ENCODE results near the gene FLVCR2. TPM values are rescaled to one million over a fixed set of nuclear protein-coding genes. Genes with fewer than 3 reads are reported as not detected.

Gene FLVCR2
- polyA plus RNA-seq, 3 donors: 13.2 to 36.6 (median 16.3) TPM

- peaks cover 12 to 19% of the 10 kb centered on the region in 2 donors for H3K4me1 ChIP-seq (ENCODE audit: control insufficient read depth in 1 of 2, insufficient read depth in 2 of 2, low read length in 2 of 2)
Observed at GRCh38 chr14:75660238-75660629, 81.8 kb downstream of the FLVCR2 start.

DNA sequence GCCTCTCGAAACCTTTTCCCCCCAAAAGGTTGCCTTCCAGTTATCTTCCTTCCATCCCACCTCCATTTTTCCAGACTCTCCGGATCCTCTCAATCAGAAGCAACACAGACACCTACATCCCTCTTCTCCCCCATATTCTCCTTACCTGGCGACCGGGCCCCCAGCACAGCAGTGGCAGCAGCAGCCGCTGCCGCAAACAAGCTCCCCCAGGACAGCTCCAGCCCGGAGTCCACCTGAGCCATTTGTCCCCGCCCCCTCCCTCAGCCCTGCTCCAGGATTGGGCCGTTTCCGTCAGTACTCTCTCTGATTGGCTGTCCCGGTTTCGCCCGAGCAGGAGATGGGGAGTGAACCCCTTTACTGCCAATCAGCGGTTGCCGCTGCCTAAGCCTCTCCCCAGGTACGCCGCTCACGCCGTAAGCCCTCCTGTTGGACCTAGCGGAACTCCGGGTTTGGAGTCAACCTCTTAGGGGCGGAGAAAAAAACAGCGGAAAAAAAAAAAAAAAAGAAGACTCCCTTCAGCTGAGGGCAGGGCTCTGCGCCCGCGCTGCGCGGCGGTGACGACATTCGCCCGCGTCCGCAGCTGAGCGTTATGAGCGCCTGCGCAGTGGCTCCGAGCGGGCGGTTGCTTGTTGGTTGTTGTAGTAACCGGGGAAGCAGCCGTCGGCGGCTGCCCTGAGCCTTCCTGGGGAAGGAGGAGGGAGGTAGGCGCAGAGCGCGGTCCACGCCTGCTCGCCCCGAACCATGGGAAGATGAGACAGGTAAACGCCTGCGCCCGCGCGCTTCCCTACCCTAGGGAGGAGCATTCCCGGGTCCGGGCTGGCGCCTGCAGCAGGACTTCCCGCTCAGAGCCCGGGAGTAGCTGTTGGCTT lies 82.4 kb downstream of the FLVCR2 start, which contains the start of the genes ERG28 and TTLL5:
Gene ERG28 (minus strand): TSS at position 247 of the 869 bp plus-strand sequence. CDS start 3,374 bp downstream, outside the sequence.
Gene TTLL5 (plus strand): TSS at position 617 of the 869 bp plus-strand sequence. CDS start 1,904 bp downstream, outside the sequence.
- DNase-seq: peak; percentile 93 to 94 (median 94)
- H3K4me2 ChIP-seq (replicated peaks; ENCODE audit: extremely low read depth, low read length, poor library complexity, severe bottlenecking): peak within 1 kb of the TSS; percentile 93
- Mint-ChIP-seq H3K27ac (peak within 1 kb of the TSS; percentile 93 to 99 (median 96)), H3K27me3 (ENCODE audit: low read depth in 3 of 3) (peaks cover 0 to 1% (median 0%) of the 10 kb centered on the region in 3 donors), H3K9me3 (no peaks in the 10 kb centered on the region), H3K4me1 (peaks cover 19% of the 10 kb centered on the region), H3K36me3 (peaks cover 15 to 18% of the 10 kb centered on the region in 2 donors), H3K4me3 (peak within 1 kb of the TSS; percentile 94 to 97)
- H3K4me1 ChIP-seq (ENCODE audit: control insufficient read depth in 1 of 2, insufficient read depth in 2 of 2, low read length in 2 of 2): peaks cover 12 to 19% of the 10 kb centered on the region in 2 donors
- H3K79me2 ChIP-seq (ENCODE audit: insufficient read depth, low read length): peaks cover 7% of the 10 kb centered on the region
- H4K20me1 ChIP-seq (ENCODE audit: insufficient read depth, low read length): no peaks in the 10 kb centered on the region
- H3K27me3 ChIP-seq (ENCODE audit: control insufficient read depth in 2 of 2, insufficient read depth in 2 of 2, low read length in 2 of 2): no peaks in the 10 kb centered on the region
- H3K36me3 ChIP-seq (replicated peaks in 1 of 2; ENCODE audit: control insufficient read depth in 1 of 2, insufficient read depth in 2 of 2, low read length in 2 of 2): peaks cover 2 to 28% of the 10 kb centered on the region in 2 donors
- intact Hi-C loops (cut with micrococcal nuclease): no loop called here
- peak within 1 kb of the TSS; percentile 99 for H2AFZ ChIP-seq (ENCODE audit: insufficient read depth, low read depth, low read length, poor library complexity, severe bottlenecking)
- H3K27ac ChIP-seq (ENCODE audit: low read depth in 1 of 2, low read length in 2 of 2): peak within 1 kb of the TSS; percentile 83 to 92
- peak within 1 kb of the TSS; percentile 78 for H3K9ac ChIP-seq (ENCODE audit: insufficient read depth, low read length, poor library complexity, severe bottlenecking)
- peak within 1 kb of the TSS; percentile 54 to 95 (median 82) for H3K4me3 ChIP-seq (replicated peaks in 1 of 3; ENCODE audit: low read depth in 2 of 3, low read length in 3 of 3)
- TF ChIP-seq, protein P1, sequence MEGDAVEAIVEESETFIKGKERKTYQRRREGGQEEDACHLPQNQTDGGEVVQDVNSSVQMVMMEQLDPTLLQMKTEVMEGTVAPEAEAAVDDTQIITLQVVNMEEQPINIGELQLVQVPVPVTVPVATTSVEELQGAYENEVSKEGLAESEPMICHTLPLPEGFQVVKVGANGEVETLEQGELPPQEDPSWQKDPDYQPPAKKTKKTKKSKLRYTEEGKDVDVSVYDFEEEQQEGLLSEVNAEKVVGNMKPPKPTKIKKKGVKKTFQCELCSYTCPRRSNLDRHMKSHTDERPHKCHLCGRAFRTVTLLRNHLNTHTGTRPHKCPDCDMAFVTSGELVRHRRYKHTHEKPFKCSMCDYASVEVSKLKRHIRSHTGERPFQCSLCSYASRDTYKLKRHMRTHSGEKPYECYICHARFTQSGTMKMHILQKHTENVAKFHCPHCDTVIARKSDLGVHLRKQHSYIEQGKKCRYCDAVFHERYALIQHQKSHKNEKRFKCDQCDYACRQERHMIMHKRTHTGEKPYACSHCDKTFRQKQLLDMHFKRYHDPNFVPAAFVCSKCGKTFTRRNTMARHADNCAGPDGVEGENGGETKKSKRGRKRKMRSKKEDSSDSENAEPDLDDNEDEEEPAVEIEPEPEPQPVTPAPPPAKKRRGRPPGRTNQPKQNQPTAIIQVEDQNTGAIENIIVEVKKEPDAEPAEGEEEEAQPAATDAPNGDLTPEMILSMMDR (IDR thresholded peaks at IDR 0.05): no peak
- H3K9me3 ChIP-seq (replicated peaks in 1 of 2; ENCODE audit: control insufficient read depth in 1 of 2, insufficient read depth in 1 of 2, low read length in 2 of 2): no peaks in the 10 kb centered on the region
- under 1% methylated on average over 53 of the region's 60 CpGs for WGBS (ENCODE audit: insufficient coverage)

More at GRCh38 chr14:75660238-75660629, 81.8 kb downstream of the FLVCR2 start:
- peak overlapping the region; percentile 78 for H3K9ac ChIP-seq (ENCODE audit: insufficient read depth, low read length, poor library complexity, severe bottlenecking)
- DNase-seq: no peak
- Mint-ChIP-seq H3K9me3 (no peaks in the 10 kb centered on the region), H3K27me3 (ENCODE audit: low read depth in 3 of 3) (peaks cover 0 to 1% (median 0%) of the 10 kb centered on the region in 3 donors), H3K36me3 (peaks cover 15 to 23% of the 10 kb centered on the region in 2 donors), H3K4me1 (peaks cover 19% of the 10 kb centered on the region), H3K4me3 (peak overlapping the region; percentile 94 to 97), H3K27ac (peak overlapping the region; percentile 93 to 99 (median 96))
- H2AFZ ChIP-seq (ENCODE audit: insufficient read depth, low read depth, low read length, poor library complexity, severe bottlenecking): peak overlapping the region; percentile 99
- H3K36me3 ChIP-seq (replicated peaks in 1 of 2; ENCODE audit: control insufficient read depth in 1 of 2, insufficient read depth in 2 of 2, low read length in 2 of 2): peaks cover 4 to 32% of the 10 kb centered on the region in 2 donors
- 0% methylated on average over 2 of the region's 4 CpGs for WGBS (ENCODE audit: insufficient coverage)
- H3K27me3 ChIP-seq (ENCODE audit: control insufficient read depth in 2 of 2, insufficient read depth in 2 of 2, low read length in 2 of 2): no peaks in the 10 kb centered on the region
- intact Hi-C loops (cut with micrococcal nuclease): no loop called here
- no peaks in the 10 kb centered on the region for H3K9me3 ChIP-seq (replicated peaks in 1 of 2; ENCODE audit: control insufficient read depth in 1 of 2, insufficient read depth in 1 of 2, low read length in 2 of 2)
- H4K20me1 ChIP-seq (ENCODE audit: insufficient read depth, low read length): no peaks in the 10 kb centered on the region
- H3K4me3 ChIP-seq (replicated peaks in 1 of 3; ENCODE audit: low read depth in 2 of 3, low read length in 3 of 3): peak overlapping the region; percentile 54 to 95 (median 82)
- H3K4me2 ChIP-seq (replicated peaks; ENCODE audit: extremely low read depth, low read length, poor library complexity, severe bottlenecking): peak overlapping the region; percentile 93
- H3K79me2 ChIP-seq (ENCODE audit: insufficient read depth, low read length): peaks cover 7% of the 10 kb centered on the region
- peak overlapping the region; percentile 83 to 92 for H3K27ac ChIP-seq (ENCODE audit: low read depth in 1 of 2, low read length in 2 of 2)
- TF ChIP-seq, protein P1 (IDR thresholded peaks at IDR 0.05): no peak

Data from CD14-positive monocyte (primary cell).